Large intestine (tissue), 3 donors: ENCODE measurements around the gene COA7. TPM values are rescaled to one million over a fixed set of nuclear protein-coding genes. Genes with fewer than 3 reads are reported as not detected.

Experiments
- DNase-seq, 2 donors: peaks; one replicate each; pipeline versions ENCODE4 v3.0.0 to v3.0.0-alpha.2; 2013
- H3K27ac ChIP-seq: one replicate; pipeline ENCODE4 v1.5.1; 2013; ENCODE audit warnings: low read length
- H3K27me3 ChIP-seq: 2 replicates; pipeline ENCODE4 v1.6.1; 2013; ENCODE audit warnings: low read length; ENCODE audit not compliant: control insufficient read depth, insufficient read depth
- H3K36me3 ChIP-seq: 2 replicates; pipeline ENCODE4 v1.6.1; 2013; ENCODE audit warnings: low read length; ENCODE audit not compliant: control insufficient read depth, insufficient read depth
- H3K4me1 ChIP-seq: one replicate; pipeline ENCODE4 v1.6.1; 2013; ENCODE audit warnings: low read length; ENCODE audit not compliant: control insufficient read depth, insufficient read depth
- H3K4me3 ChIP-seq: one replicate; pipeline ENCODE4 v1.5.1; 2013; ENCODE audit warnings: low read length
- H3K9me3 ChIP-seq: one replicate; pipeline ENCODE4 v1.6.1; 2013; ENCODE audit warnings: mild to moderate bottlenecking, low read depth, low read length, moderate library complexity; ENCODE audit not compliant: control insufficient read depth
- WGBS: methylation state at CpG from one replicate; pipeline ENCODE4 v1.1.5; 2013; ENCODE audit warnings: low lambda C conversion rate; ENCODE audit not compliant: insufficient coverage; 5-methylcytosine and 5-hydroxymethylcytosine counted together
- polyA plus RNA-seq: library from polyadenylated mRNA; unstranded; fragments of 120-200 nt; gene quantifications from one replicate; pipeline ENCODE4 v1.2.1, GENCODE V29; 2013

The COA7 gene
- polyA plus RNA-seq, 1 donor, result 19.9 TPM

GRCh38 chr1:52672946-52673345 lies 25.2 kb downstream of the COA7 start:
- Histone ChIP-seq H3K27me3 (no peaks in the 10 kb centered on the region), H3K9me3 (no peaks in the 10 kb centered on the region), H3K36me3 (no peaks in the 10 kb centered on the region), H3K4me1 (peaks cover 9% of the 10 kb centered on the region), H3K27ac (no peak overlapping the region), H3K4me3 (no peak overlapping the region)
- no CpG with 5 or more reads among the region's 1 CpG for WGBS
- DNase-seq, result no peak

GRCh38 chr1:52670604-52671003 lies 27.5 kb downstream of the COA7 start:
- Histone ChIP-seq H3K4me1 (peaks cover 15% of the 10 kb centered on the region), H3K36me3 (no peaks in the 10 kb centered on the region), H3K27ac (no peak overlapping the region), H3K4me3 (no peak overlapping the region), H3K9me3 (no peaks in the 10 kb centered on the region), H3K27me3 (no peaks in the 10 kb centered on the region)
- no peak for DNase-seq
- no CpG with 5 or more reads among the region's 2 CpGs for WGBS

GRCh38 chr1:52669696-52670095 lies 28.5 kb downstream of the COA7 start:
- no peaks in the 10 kb centered on the region for H3K27me3 ChIP-seq
- H3K4me1 ChIP-seq, result peaks cover 20% of the 10 kb centered on the region
- no CpG with 5 or more reads among the region's 1 CpG for WGBS

GRCh38 chr1:52668711-52669110 lies 29.4 kb downstream of the COA7 start:
- Histone ChIP-seq H3K4me3 (no peak overlapping the region), H3K27me3 (no peaks in the 10 kb centered on the region), H3K4me1 (peaks cover 20% of the 10 kb centered on the region), H3K9me3 (no peaks in the 10 kb centered on the region), H3K36me3 (no peaks in the 10 kb centered on the region), H3K27ac (no peak overlapping the region)
- no peak for DNase-seq
- no CpG with 5 or more reads among the region's 2 CpGs for WGBS

More at GRCh38 chr1:52669696-52670095, 28.5 kb downstream of the COA7 start:
- Histone ChIP-seq H3K36me3 (no peaks in the 10 kb centered on the region), H3K27ac (no peak overlapping the region), H3K4me3 (no peak overlapping the region), H3K9me3 (no peaks in the 10 kb centered on the region)
- DNase-seq, result no peak

GRCh38 chr1:52667984-52668383 lies 30.2 kb downstream of the COA7 start:
- WGBS, result no CpG with 5 or more reads among the region's 3 CpGs
- no peaks in the 10 kb centered on the region for H3K36me3 ChIP-seq
- peak in 1 of 2 donors; percentile 31 for DNase-seq

GRCh38 chr1:52667290-52667689 lies 30.9 kb downstream of the COA7 start:
- 100% methylated on average over 1 of the region's 5 CpGs for WGBS
- no peaks in the 10 kb centered on the region for H3K36me3 ChIP-seq
- DNase-seq, result no peak
- H3K4me3 ChIP-seq, result no peak overlapping the region
- H3K27ac ChIP-seq, result no peak overlapping the region
- no peaks in the 10 kb centered on the region for H3K27me3 ChIP-seq
- H3K9me3 ChIP-seq, result no peaks in the 10 kb centered on the region
- peaks cover 20% of the 10 kb centered on the region for H3K4me1 ChIP-seq

More at GRCh38 chr1:52667984-52668383, 30.2 kb downstream of the COA7 start:
- no peak overlapping the region for H3K4me3 ChIP-seq
- no peaks in the 10 kb centered on the region for H3K27me3 ChIP-seq
- peaks cover 20% of the 10 kb centered on the region for H3K4me1 ChIP-seq
- no peak overlapping the region for H3K27ac ChIP-seq
- no peaks in the 10 kb centered on the region for H3K9me3 ChIP-seq

GRCh38 chr1:52665006-52665941 lies 32.9 kb downstream of the COA7 start:
- no peaks in the 10 kb centered on the region for H3K9me3 ChIP-seq
- no peaks in the 10 kb centered on the region for H3K27me3 ChIP-seq
- no peak overlapping the region for H3K4me3 ChIP-seq
- no peaks in the 10 kb centered on the region for H3K36me3 ChIP-seq
- WGBS, result 75% methylated on average over 1 of the region's 8 CpGs
- H3K4me1 ChIP-seq, result peaks cover 20% of the 10 kb centered on the region
- peak in 1 of 2 donors; percentile 41 for DNase-seq
- H3K27ac ChIP-seq, result no peak overlapping the region

GRCh38 chr1:52663716-52664115 lies 34.4 kb downstream of the COA7 start:
- peaks cover 18% of the 10 kb centered on the region for H3K4me1 ChIP-seq
- no peaks in the 10 kb centered on the region for H3K36me3 ChIP-seq
- H3K4me3 ChIP-seq, result no peak overlapping the region
- no peaks in the 10 kb centered on the region for H3K9me3 ChIP-seq
- H3K27me3 ChIP-seq, result no peaks in the 10 kb centered on the region
- no peak overlapping the region for H3K27ac ChIP-seq
- 100% methylated on average over 2 of the region's 5 CpGs for WGBS
- DNase-seq, result no peak

GRCh38 chr1:52662645-52663313 lies 35.4 kb downstream of the COA7 start:
- Histone ChIP-seq H3K4me3 (no peak overlapping the region), H3K4me1 (peaks cover 12% of the 10 kb centered on the region), H3K36me3 (no peaks in the 10 kb centered on the region), H3K27ac (no peak overlapping the region), H3K9me3 (no peaks in the 10 kb centered on the region), H3K27me3 (no peaks in the 10 kb centered on the region)
- no CpG with 5 or more reads among the region's 13 CpGs for WGBS
- DNase-seq, result peak; percentile 44 to 72

GRCh38 chr1:52660807-52661206 lies 37.3 kb downstream of the COA7 start:
- H3K4me3 ChIP-seq, result no peak overlapping the region
- no peaks in the 10 kb centered on the region for H3K36me3 ChIP-seq
- no peak overlapping the region for H3K27ac ChIP-seq
- DNase-seq, result no peak
- H3K9me3 ChIP-seq, result no peaks in the 10 kb centered on the region
- no peaks in the 10 kb centered on the region for H3K27me3 ChIP-seq
- H3K4me1 ChIP-seq, result peaks cover 7% of the 10 kb centered on the region
- WGBS, result 80% methylated on average over 1 of the region's 3 CpGs
